ENCODE results near the gene TMEM200A.
"Not testable (repeated sequence)": the region's sequence is repeated elsewhere in the genome, so short reads cannot be mapped to it uniquely, and the experiment has no call there.

TMEM200A gene

GRCh38 chr6:130365166-130366106 is at the start of gene TMEM200A:
Gene TMEM200A (plus strand): TSS chr6:130366017. CDS start chr6:130440423, 74,406 bp downstream.
- no peak for DNase-seq

GRCh38 chr6:130320908-130321307 is 44.9 kb upstream of the TMEM200A start:
- no peak for DNase-seq

GRCh38 chr6:130322673-130323268 is 43.0 kb upstream of the TMEM200A start:
- no peak for DNase-seq

- DNase-seq: no peak
These were observed 41.2 kb upstream of the TMEM200A start for GRCh38 chr6:130324657-130325056.

- DNase-seq: no peak
These were observed 39.3 kb upstream of the TMEM200A start for GRCh38 chr6:130326496-130326895.

- no peak for DNase-seq
These were observed 28.3 kb upstream of the TMEM200A start for GRCh38 chr6:130337534-130337933.

GRCh38 chr6:130346324-130346723 is 19.5 kb upstream of the TMEM200A start:
- not testable (repeated sequence) for DNase-seq

- DNase-seq: no peak
These were observed 11.5 kb upstream of the TMEM200A start for GRCh38 chr6:130354322-130354721.

- DNase-seq: no peak
These were observed 10.2 kb upstream of the TMEM200A start for GRCh38 chr6:130355572-130355971.

- no peak for DNase-seq
These were observed 8.4 kb upstream of the TMEM200A start for GRCh38 chr6:130357436-130357835.

- DNase-seq: no peak
These were observed 6.1 kb upstream of the TMEM200A start for GRCh38 chr6:130359736-130360135.

GRCh38 chr6:130362128-130362527 is 3.7 kb upstream of the TMEM200A start:
- DNase-seq: no peak

- no peak for DNase-seq
These were observed 1.5 kb upstream of the TMEM200A start for GRCh38 chr6:130364224-130364780.

- no peak for DNase-seq
These were observed 539 bp downstream of the TMEM200A start for GRCh38 chr6:130366107-130367005.

- no peak for DNase-seq
These were observed 1.9 kb downstream of the TMEM200A start for GRCh38 chr6:130367767-130368166.

GRCh38 chr6:130368576-130368975 is 2.8 kb downstream of the TMEM200A start:
- no peak for DNase-seq

- no peak for DNase-seq
These were observed 4.0 kb downstream of the TMEM200A start for GRCh38 chr6:130369831-130370230.

GRCh38 chr6:130371921-130372420 is 6.2 kb downstream of the TMEM200A start:
- no peak for DNase-seq

- no peak for DNase-seq
These were observed 7.0 kb downstream of the TMEM200A start for GRCh38 chr6:130372786-130373185.

- DNase-seq: no peak
These were observed 8.2 kb downstream of the TMEM200A start for GRCh38 chr6:130373992-130374391.

GRCh38 chr6:130376936-130377335 is 11.1 kb downstream of the TMEM200A start:
- DNase-seq: no peak

- no peak for DNase-seq
These were observed 11.6 kb downstream of the TMEM200A start for GRCh38 chr6:130377371-130377770.

- no peak for DNase-seq
These were observed 12.1 kb downstream of the TMEM200A start for GRCh38 chr6:130377915-130378314.

Data from DMS79 treated with DMSO at 0.1 percent for 48 hours (cell line).